ENCODE data around the gene MYH7. TPM values are rescaled to one million over a fixed set of nuclear protein-coding genes. Genes with fewer than 3 reads are reported as not detected.

The MYH7 gene
- polyA plus RNA-seq (2012; ENCODE audit: low read depth, missing spikeins): 0.03 TPM

DNA sequence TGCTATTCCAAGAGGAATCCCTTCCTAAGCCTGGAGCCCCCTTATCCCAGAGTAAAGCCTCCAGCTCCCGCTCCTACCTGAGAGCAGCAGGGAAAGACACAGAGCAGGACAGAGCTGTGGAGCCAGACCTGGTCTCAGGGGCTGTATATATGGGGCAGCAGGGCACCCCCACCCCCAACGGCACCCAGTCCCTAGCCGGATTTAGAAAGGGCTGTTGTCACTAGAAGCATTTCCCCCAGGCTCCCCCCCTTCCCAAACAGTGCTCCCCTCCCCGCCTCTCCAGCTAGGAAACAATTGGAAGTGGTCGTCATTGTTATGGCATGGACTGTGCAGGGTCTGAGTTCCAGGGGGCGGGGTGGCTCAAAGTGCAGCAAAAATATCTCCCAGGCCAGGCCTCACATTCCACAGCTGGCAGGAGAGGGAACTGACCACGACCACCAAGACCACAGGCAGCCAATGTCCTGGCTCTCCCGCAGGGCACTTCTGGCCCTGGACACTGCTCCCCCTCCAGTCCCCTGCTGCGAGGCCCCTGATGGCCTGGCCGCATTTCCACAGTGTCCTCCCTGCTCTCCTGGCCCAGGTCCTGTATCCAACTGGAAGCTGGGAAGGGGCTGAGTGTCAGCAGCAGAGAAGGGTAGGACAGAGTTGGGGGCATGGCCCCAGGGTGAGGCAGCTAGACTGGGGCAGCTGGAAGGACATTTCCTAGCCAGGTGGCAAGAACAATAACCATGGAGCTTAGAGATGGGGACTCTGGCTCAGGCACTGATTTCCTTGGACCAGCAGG lies at the start of gene MYH7:
TSS of gene MYH7 (minus strand) at position 118 of the 784 bp plus-strand sequence. CDS start 1,928 bp downstream, outside the sequence.
- no peak for DNase-seq (ENCODE audit: insufficient read length, low spot score)
- no peak for FAIRE-seq
- TF ChIP-seq POLR2A (IDR thresholded peaks at IDR 0.05; ENCODE audit: low read depth, low read length) (no peak), SPI1 (IDR thresholded peaks at IDR 0.05; ENCODE audit: low read depth, low read length) (no peak), POLR2AphosphoS5 (IDR thresholded peaks at IDR 0.05; ENCODE audit: low read depth, low read length) (no peak), TAF1 (IDR thresholded peaks at IDR 0.05; ENCODE audit: low read depth, low read length) (no peak), POU2F2 (IDR thresholded peaks at IDR 0.05; ENCODE audit: low read depth, low read length) (no peak), PAX5 (IDR thresholded peaks at IDR 0.05; ENCODE audit: insufficient read depth, low read length, severe bottlenecking) (no peak)

DNA sequence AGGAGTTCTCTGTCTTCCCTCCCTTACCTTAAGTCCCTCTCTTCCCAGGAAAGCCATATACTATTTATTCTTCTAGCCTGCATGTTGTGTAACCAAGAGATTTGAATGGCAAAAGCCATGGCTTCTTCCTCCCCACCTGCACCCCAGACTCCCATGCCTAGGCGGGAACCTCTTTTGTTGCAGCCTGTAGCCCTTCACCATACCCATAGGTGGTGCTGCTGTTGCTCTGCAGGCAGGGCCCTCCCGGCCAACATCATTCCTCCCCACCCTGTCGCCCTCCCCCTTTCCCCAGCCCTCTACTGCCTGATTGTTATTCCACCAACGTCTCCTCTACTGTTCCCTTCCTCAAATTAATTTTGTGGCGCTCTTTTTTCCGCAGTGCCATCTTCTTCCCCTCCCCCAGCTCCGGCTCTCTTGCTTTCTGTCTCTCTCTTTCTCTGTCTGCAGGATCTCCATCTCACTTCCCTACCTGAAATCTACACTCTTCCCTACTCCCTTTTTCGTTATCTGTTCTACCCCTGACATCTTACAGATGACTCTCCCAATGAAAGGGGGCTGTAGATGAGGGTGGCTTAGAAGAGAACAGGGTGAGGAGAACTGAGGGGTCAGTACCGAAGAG lies 47.9 kb upstream of the MYH7 start:
- DNase-seq (ENCODE audit: insufficient read length, low spot score): peak; percentile 17
- TF ChIP-seq TAF1 (IDR thresholded peaks at IDR 0.05; ENCODE audit: low read depth, low read length): no peak
- no peak for TF ChIP-seq POLR2A (IDR thresholded peaks at IDR 0.05; ENCODE audit: low read depth, low read length)
- no peak for TF ChIP-seq POU2F2 (IDR thresholded peaks at IDR 0.05; ENCODE audit: low read depth, low read length)
- TF ChIP-seq SPI1 (IDR thresholded peaks at IDR 0.05; ENCODE audit: low read depth, low read length): no peak
- no peak for TF ChIP-seq POLR2AphosphoS5 (IDR thresholded peaks at IDR 0.05; ENCODE audit: low read depth, low read length)
- no peak for TF ChIP-seq PAX5 (IDR thresholded peaks at IDR 0.05; ENCODE audit: insufficient read depth, low read length, severe bottlenecking)
- no peak for FAIRE-seq

DNA sequence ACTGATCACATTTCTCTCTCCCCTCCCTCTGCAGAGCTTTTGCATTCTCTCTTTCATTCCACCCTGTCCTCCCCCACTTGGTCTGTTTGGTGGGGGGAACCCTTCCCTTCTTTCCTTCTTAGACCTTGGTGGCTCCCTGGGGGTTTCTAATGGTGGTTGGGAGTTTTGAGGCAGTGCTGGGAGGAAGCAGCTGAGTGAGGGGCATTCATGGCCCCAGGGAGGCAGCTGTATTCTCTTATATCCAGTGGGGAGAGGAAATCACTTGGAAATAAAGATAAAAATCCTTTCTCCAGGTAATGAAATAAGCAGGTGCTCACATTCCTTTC lies 47.3 kb upstream of the MYH7 start:
- FAIRE-seq: no peak
- no peak for DNase-seq (ENCODE audit: insufficient read length, low spot score)
- TF ChIP-seq POU2F2 (IDR thresholded peaks at IDR 0.05; ENCODE audit: low read depth, low read length): no peak
- no peak for TF ChIP-seq TAF1 (IDR thresholded peaks at IDR 0.05; ENCODE audit: low read depth, low read length)
- TF ChIP-seq PAX5 (IDR thresholded peaks at IDR 0.05; ENCODE audit: insufficient read depth, low read length, severe bottlenecking): no peak
- no peak for TF ChIP-seq POLR2AphosphoS5 (IDR thresholded peaks at IDR 0.05; ENCODE audit: low read depth, low read length)
- no peak for TF ChIP-seq SPI1 (IDR thresholded peaks at IDR 0.05; ENCODE audit: low read depth, low read length)
- TF ChIP-seq POLR2A (IDR thresholded peaks at IDR 0.05; ENCODE audit: low read depth, low read length): no peak

DNA sequence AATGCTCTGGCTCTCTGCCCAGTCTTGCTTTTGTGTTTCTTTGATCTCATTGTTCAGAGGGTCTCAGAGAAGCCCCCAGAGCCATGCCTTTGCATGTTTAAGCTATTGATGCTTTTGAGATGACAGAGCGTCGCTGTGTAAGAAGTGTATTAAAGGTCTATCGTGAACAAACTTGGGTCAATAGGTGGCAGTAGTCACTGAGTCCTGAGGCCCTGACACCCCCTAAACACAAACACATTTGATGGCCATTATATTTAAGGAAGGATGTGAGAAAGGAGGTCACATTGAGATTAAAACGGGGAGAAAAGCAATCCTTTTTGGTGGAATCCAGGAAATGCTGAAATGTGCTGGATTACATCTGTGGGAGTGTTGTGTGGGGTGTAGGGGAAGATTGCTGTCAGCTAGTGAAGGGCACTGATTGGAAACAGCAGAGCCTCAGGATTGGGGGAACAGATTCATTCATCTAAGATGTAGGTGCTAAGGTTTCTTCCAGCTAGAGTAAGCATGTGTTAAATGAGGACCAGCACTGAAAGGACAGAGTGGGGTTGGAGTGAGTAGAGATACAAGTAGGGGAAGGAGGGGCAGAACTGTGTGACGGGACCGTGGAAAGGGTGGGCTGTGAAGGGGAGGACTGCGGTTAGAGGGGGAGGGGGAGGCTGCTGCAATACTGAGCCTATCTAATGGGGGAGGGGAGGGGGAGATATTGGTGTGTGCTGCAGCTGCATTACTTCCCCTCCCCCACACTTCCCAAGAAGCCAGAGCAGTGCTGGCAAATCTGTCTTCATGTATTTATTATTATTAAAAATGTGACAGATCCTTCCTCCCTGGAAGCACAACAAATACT lies 46.7 kb upstream of the MYH7 start:
- FAIRE-seq (no peak), DNase-seq (ENCODE audit: insufficient read length, low spot score) (no peak)
- TF ChIP-seq TAF1 (IDR thresholded peaks at IDR 0.05; ENCODE audit: low read depth, low read length): no peak
- no peak for TF ChIP-seq SPI1 (IDR thresholded peaks at IDR 0.05; ENCODE audit: low read depth, low read length)
- no peak for TF ChIP-seq POLR2AphosphoS5 (IDR thresholded peaks at IDR 0.05; ENCODE audit: low read depth, low read length)

DNA sequence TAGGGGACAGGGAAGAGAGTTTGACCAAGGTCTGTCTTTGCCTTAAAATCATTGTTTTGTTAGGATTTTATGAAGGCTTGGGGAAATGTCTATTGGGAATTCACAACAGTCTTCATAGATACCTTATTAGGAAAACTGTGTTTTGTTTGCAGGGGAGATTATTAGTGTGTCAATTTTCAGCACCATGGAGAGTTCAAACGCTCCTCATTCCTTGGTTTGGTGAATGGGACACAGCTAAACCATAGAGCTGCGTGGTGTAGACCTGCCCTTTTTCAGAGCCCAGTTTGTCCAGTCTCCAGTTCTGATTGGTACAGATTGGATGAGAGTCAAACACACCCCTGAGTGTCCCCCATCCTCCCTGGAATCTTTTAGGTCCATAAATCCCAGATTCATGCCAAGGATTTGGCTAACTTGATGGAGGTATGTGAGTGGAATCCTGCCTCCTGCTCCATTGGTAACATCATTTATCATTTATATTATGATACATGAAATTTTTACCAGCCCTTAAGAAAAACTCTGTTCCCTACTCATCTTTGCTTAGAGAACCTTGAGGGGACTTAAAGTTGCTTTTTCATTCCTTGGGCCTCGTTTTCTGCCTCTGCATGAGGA lies 46.0 kb upstream of the MYH7 start:
- no peak for TF ChIP-seq PAX5 (IDR thresholded peaks at IDR 0.05; ENCODE audit: insufficient read depth, low read length, severe bottlenecking)
- TF ChIP-seq POLR2A (IDR thresholded peaks at IDR 0.05; ENCODE audit: low read depth, low read length): no peak
- TF ChIP-seq POLR2AphosphoS5 (IDR thresholded peaks at IDR 0.05; ENCODE audit: low read depth, low read length): no peak
- TF ChIP-seq TAF1 (IDR thresholded peaks at IDR 0.05; ENCODE audit: low read depth, low read length): no peak
- no peak for TF ChIP-seq SPI1 (IDR thresholded peaks at IDR 0.05; ENCODE audit: low read depth, low read length)
- no peak for TF ChIP-seq POU2F2 (IDR thresholded peaks at IDR 0.05; ENCODE audit: low read depth, low read length)
- DNase-seq (ENCODE audit: insufficient read length, low spot score) (no peak), FAIRE-seq (no peak)

DNA sequence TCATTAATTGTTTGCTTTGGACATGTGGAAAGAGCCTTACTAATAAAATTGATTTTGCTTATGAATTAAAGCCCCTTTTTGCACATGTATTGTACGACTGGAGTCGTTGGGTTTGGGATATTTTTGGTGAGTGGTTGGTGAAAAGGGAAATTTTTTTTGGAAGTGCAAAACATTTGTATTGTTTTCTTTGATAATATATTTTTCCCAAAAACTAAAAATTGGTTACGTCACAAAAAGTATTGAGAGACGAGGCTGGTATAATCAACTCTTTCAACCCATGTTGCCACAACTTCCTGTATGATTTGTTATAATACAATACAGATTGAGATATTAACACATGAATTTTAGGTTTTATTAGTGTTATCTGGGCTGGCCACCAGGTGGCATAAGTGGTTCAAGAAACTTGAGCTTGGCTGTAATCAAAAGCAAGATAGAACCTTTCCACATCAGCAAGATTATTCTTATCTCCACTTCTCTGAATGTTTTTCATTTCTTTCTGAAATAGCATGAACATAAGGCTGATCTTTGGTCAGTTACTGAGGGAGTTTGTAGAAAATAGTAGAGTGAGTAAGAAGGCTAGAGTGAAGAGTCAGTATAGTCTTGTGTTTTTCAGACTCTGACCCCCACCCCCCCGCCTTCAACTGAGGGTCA lies 42.8 kb upstream of the MYH7 start:
- peak; percentile 55 for FAIRE-seq
- DNase-seq (ENCODE audit: insufficient read length, low spot score): no peak
- TF ChIP-seq POLR2AphosphoS5 (IDR thresholded peaks at IDR 0.05; ENCODE audit: low read depth, low read length) (no peak), SPI1 (IDR thresholded peaks at IDR 0.05; ENCODE audit: low read depth, low read length) (no peak), TAF1 (IDR thresholded peaks at IDR 0.05; ENCODE audit: low read depth, low read length) (no peak), POU2F2 (IDR thresholded peaks at IDR 0.05; ENCODE audit: low read depth, low read length) (no peak), POLR2A (IDR thresholded peaks at IDR 0.05; ENCODE audit: low read depth, low read length) (no peak), PAX5 (IDR thresholded peaks at IDR 0.05; ENCODE audit: insufficient read depth, low read length, severe bottlenecking) (no peak)

DNA sequence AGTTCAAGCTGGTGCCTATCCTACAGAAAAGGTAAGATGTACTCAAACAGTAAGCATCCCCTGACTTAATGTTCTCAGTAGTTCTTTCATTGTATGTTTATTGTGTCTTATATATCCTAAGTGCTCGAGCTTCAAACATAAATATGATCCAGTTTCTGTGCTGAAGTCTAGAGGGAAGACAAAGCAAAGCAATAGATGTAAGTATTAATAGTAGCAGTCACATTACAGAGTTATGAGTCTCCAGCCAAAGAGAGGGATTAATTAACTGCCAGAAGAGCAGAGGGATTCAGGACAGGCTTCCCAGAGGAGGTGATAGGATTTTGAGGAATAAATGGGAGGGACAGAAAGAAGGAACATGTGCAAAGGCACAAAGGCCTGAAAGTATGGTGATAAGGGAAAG lies 35.5 kb upstream of the MYH7 start:
- FAIRE-seq (no peak), DNase-seq (ENCODE audit: insufficient read length, low spot score) (no peak)
- TF ChIP-seq PAX5 (IDR thresholded peaks at IDR 0.05; ENCODE audit: insufficient read depth, low read length, severe bottlenecking) (no peak), SPI1 (IDR thresholded peaks at IDR 0.05; ENCODE audit: low read depth, low read length) (no peak), POU2F2 (IDR thresholded peaks at IDR 0.05; ENCODE audit: low read depth, low read length) (no peak), POLR2AphosphoS5 (IDR thresholded peaks at IDR 0.05; ENCODE audit: low read depth, low read length) (no peak), TAF1 (IDR thresholded peaks at IDR 0.05; ENCODE audit: low read depth, low read length) (no peak), POLR2A (IDR thresholded peaks at IDR 0.05; ENCODE audit: low read depth, low read length) (no peak)

DNA sequence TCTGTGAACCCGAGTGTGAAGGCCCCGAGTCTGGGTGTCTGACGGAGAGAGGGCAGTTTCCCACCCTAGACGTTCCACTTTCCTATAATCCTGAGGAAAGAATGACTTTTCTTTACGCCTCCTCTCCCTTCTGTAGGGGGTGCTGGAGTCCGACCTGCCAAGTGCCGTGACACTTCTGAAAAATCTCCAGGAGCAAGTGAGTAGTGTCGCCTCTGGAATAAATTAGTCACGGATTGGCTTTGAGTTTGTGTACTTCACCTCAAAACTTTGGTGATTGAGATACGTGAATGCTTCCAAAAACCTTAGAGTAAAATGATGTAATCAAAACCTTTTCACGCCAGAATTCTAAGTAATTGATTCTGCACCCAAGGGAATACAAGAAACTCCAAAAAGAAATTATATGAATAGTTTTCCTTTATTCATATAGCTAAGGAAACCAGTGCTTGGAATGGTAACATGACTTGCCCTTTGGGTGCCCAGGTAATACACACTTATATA lies 34.5 kb upstream of the MYH7 start:
- DNase-seq (ENCODE audit: insufficient read length, low spot score) (no peak), FAIRE-seq (no peak)
- no peak for TF ChIP-seq SPI1 (IDR thresholded peaks at IDR 0.05; ENCODE audit: low read depth, low read length)
- no peak for TF ChIP-seq POLR2AphosphoS5 (IDR thresholded peaks at IDR 0.05; ENCODE audit: low read depth, low read length)
- TF ChIP-seq POU2F2 (IDR thresholded peaks at IDR 0.05; ENCODE audit: low read depth, low read length): no peak
- no peak for TF ChIP-seq PAX5 (IDR thresholded peaks at IDR 0.05; ENCODE audit: insufficient read depth, low read length, severe bottlenecking)
- no peak for TF ChIP-seq POLR2A (IDR thresholded peaks at IDR 0.05; ENCODE audit: low read depth, low read length)
